22Rv1 (cell line): ENCODE measurements around the gene CAPNS2.

ENCODE experiments used
- H3K27ac ChIP-seq: fragments of 450-650 bp; 2 replicates; pipeline ENCODE4 v1.5.1; 2017
- ZFX ChIP-seq: fragments of 450-650 bp; IDR thresholded peaks from 2 replicates; pipeline ENCODE4 v1.6.1; 2017; ENCODE audit warnings: antibody characterized with exemption, borderline replicate concordance
- TF ChIP-seq, protein P1 (sequence below): fragments of 450-650 bp; IDR thresholded peaks from 2 replicates; pipeline ENCODE4 v1.5.1; 2017; ENCODE audit warnings: mild to moderate bottlenecking

The CAPNS2 gene

DNA sequence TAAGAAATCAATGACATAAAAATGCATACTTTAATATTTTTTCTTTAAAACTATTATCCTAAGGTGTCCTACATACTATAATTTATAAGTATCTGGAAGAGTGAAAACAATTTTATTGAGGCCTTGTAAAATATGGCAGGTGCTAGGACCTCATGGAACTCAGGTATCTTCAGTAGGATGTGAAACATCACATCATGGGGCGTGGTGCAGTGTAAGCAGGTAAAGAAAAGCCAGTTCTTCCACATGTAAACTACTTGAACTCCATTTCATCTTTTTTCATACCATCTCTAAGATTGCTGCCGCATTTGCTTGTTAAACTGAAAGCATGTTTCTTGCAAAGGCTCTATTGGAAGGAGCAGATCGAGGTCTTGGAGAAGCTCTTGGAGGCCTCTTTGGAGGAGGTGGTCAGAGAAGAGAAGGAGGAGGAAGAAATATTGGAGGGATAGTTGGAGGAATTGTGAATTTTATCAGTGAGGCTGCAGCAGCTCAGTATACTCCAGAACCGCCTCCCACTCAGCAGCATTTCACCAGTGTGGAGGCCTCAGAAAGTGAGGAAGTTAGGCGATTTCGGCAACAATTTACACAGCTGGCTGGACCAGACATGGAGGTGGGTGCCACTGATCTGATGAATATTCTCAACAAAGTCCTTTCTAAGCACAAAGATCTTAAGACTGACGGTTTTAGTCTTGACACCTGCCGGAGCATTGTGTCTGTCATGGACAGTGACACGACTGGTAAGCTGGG is at the start of gene CAPNS2:
Gene CAPNS2 (plus strand): TSS at position 253 of the 744 bp plus-strand sequence. CDS start 73 bp downstream, at position 326.
- H3K27ac ChIP-seq, result no peak within 1 kb of the TSS
- no peak for TF ChIP-seq ZFX
- TF ChIP-seq, protein P1, sequence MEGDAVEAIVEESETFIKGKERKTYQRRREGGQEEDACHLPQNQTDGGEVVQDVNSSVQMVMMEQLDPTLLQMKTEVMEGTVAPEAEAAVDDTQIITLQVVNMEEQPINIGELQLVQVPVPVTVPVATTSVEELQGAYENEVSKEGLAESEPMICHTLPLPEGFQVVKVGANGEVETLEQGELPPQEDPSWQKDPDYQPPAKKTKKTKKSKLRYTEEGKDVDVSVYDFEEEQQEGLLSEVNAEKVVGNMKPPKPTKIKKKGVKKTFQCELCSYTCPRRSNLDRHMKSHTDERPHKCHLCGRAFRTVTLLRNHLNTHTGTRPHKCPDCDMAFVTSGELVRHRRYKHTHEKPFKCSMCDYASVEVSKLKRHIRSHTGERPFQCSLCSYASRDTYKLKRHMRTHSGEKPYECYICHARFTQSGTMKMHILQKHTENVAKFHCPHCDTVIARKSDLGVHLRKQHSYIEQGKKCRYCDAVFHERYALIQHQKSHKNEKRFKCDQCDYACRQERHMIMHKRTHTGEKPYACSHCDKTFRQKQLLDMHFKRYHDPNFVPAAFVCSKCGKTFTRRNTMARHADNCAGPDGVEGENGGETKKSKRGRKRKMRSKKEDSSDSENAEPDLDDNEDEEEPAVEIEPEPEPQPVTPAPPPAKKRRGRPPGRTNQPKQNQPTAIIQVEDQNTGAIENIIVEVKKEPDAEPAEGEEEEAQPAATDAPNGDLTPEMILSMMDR, result no peak

DNA sequence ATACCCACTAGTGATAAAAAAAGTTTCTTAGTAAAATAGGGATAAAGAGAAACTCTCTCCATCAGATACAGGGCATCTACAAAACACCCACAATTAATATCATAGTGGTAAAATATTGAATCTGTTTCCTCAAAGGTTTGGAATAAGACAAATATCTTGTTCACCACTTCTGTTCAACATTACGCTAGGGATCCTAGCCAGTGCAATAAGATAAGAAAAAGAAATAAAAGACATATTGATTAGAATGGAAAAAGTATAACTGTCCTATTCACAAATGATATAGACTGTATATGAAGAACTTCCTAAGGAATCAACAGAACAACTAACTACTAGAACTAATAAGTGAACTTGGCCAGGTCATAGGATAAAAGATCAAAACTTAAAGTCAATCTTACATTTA is 44.7 kb upstream of the CAPNS2 start:
- no peak overlapping the region for H3K27ac ChIP-seq
- TF ChIP-seq, protein P1, result no peak
- TF ChIP-seq ZFX, result no peak

DNA sequence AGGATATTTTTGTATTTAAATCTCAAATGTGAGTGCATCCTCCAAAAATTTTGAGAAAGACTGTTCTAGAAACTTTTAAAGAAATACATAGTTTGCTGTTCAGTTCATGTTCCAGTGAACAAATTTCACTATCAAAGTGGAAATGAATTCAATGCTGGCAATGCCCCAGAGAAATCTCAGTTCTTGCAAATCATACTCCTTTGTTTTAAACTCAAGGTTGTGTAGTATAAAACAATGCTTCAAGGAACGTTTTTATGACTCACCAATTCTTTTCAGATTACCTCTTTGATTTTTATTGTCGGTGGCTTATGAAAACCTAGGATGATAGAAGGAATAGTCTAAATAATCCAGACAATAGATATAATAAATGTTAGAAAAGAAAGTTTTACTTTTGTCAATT is 40.0 kb upstream of the CAPNS2 start:
- no peak for TF ChIP-seq ZFX
- TF ChIP-seq, protein P1, result no peak
- no peak overlapping the region for H3K27ac ChIP-seq

DNA sequence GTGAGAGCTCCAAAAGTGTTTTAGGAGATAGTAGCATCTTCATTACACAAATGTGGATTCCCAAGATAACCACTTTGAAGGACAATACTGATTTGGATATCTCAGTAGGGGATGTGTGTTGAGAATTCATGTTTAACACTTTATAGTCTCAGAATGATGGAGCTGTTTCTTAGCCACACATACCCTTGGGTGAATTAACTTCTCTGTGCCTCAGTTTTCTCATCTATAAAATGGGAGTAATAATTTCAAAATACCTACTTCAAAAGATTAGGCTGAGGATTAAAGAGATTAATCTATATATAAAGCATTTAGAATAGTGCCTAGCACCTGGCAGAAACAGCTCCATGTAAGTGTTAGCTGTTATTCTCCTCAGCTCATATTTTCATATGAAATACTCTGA is 38.6 kb upstream of the CAPNS2 start:
- TF ChIP-seq ZFX, result no peak
- TF ChIP-seq, protein P1, result no peak
- H3K27ac ChIP-seq, result no peak overlapping the region

DNA sequence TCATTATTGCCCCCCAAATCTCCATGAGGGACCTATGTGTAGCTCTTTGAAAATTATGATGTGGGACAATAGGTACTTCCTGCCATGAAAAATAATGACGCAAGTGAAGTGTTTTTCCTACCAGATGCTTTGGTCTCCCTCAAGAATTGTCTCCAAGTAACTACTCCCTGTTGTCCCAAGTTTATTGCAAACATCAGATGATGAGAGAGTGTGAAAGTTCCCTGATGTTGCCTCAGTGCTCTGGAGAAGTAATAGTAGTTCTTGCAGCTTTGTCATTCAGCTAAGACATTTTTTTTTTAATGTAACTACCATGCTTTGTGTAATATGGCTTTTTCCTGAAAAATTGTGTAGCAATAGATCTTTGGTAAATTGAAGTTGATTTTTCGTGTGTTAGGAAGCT is 37.5 kb upstream of the CAPNS2 start:
- TF ChIP-seq ZFX, result no peak
- TF ChIP-seq, protein P1, result no peak
- no peak overlapping the region for H3K27ac ChIP-seq

DNA sequence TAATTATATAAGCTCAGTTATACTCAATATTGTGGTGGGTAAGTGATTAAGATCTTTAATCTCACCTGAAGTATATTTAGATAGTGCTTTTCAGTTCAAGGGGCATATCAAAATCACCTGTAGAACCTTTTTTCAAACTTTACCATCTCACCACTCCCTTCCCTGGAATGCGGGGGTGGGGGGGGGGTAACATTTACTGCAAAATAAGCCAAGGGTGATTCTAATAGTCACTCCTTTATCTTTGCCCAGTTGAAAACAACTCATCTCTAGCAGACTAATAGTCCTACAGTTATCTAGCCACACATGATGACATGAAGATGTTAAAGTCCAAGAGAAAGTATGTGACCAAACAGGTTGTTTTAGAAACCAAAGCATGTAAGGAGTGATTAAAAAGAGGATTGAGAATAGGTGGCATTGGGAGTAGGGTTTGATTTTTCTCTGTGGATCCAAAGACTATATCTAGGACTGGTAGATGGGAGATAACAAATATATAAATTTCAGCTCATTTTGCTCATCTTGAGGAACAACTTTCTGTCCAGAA is 36.1 kb upstream of the CAPNS2 start:
- TF ChIP-seq, protein P1, result no peak
- TF ChIP-seq ZFX, result no peak

DNA sequence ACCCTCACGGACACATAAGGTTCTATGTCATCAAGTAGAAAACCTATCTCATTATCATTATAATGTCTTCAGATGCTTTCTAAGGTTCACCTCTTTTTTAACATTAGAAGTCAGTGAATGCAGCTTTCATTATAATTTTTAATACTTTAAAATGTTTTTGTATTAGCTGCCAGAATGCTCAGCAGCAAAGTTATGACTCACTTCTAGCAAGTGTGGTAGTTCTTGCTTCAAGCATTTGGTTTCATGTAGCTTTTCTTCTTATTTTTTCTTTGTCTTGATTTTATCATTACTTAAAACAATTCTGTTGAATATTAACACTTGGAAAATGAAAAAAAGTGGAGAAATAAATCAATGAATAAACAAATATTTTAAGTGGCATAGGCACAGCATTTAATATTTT is 34.3 kb upstream of the CAPNS2 start:
- TF ChIP-seq, protein P1, result no peak
- TF ChIP-seq ZFX, result no peak
- H3K27ac ChIP-seq, result no peak overlapping the region

More for the DNA sequence above, 36.1 kb upstream of the CAPNS2 start:
- no peak overlapping the region for H3K27ac ChIP-seq
